Activated CD4-positive, alpha-beta memory T cell treated with anti-CD3 and anti-CD28 coated beads, Interleukin-2, amount 10 ng/mL, durations not matched to agents 7 days and 5 days (primary cell): Measurements from ENCODE around the gene ALAD. TPM values are rescaled to one million over a fixed set of nuclear protein-coding genes. Genes with fewer than 3 reads are reported as not detected.

ENCODE experiments used
- CTCF ChIA-PET: fragments of 350-600 bp; sonication (Branson Sonifier 250); formaldehyde crosslinking; loops from one replicate; lab custom pipeline; 2021; ENCODE audit warnings: antibody characterized with exemption, inconsistent platforms; lab: Charles Lee
- POLR2A ChIA-PET: fragments of 350-600 bp; sonication (Branson Sonifier 250); formaldehyde crosslinking; loops from one replicate; lab custom pipeline; 2021; ENCODE audit warnings: antibody characterized with exemption; lab: Charles Lee
- DNase-seq: peaks from one replicate; pipeline ENCODE4 v3.0.0-alpha.2; 2020
- H3K27ac Mint-ChIP-seq: one replicate; pipeline ENCODE4 v1.8.0; 2021; ENCODE audit warnings: mild to moderate bottlenecking, mixed read lengths
- H3K27me3 Mint-ChIP-seq: one replicate; pipeline ENCODE4 v1.8.0; 2021; ENCODE audit warnings: mixed read lengths
- H3K36me3 Mint-ChIP-seq: one replicate; pipeline ENCODE4 v1.8.0; 2021; ENCODE audit warnings: low read depth, mixed read lengths
- H3K4me1 Mint-ChIP-seq: one replicate; pipeline ENCODE4 v1.8.0; 2021; ENCODE audit warnings: mixed read lengths
- H3K4me3 Mint-ChIP-seq: one replicate; pipeline ENCODE4 v1.8.0; 2021; ENCODE audit warnings: mild to moderate bottlenecking, mixed read lengths
- H3K9me3 Mint-ChIP-seq: one replicate; pipeline ENCODE4 v1.8.0; 2021; ENCODE audit warnings: mixed read lengths
- total RNA-seq, 2 experiments: library from RNA; stranded (reverse); gene quantifications; one replicate each; pipeline ENCODE4 v1.2.3, GENCODE V29; 2021

Gene ALAD
- total RNA-seq, 2 experiments from 2014 or later = 25.1 to 29.0 TPM

DNA sequence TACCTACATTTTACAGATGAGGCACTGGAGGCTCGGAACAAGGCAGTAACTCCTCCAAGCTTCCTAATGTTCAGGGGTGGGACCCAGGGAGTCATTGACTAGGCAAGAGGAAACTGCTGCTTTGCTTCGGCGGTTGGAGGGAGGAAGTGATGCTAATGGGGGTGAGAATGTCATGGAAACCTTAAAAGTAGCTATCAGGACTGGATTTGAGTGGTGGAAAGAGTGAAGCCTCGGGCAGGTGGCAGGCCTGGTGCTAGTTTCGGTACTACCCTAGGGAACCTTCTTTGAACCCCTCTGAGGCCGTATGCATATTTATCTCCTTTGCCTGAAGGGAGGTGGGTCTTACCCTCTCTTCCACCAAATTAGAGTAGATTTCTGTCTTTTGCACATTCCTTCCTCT, 50.1 kb downstream of the ALAD start:
- peak; percentile 38 for DNase-seq
- ChIA-PET CTCF (interaction anchor here (0.5 to 5.9 kb wide), 7 partner anchors 11 to 307 kb away, joined by 3 to 42 read pairs (median 5); partner anchors contain the start of genes ALAD, CDC26, PRPF4 and WDR31), POLR2A (interaction anchor here (0.7 to 4.0 kb wide), 10 partner anchors 11 to 305 kb away, joined by 3 to 40 read pairs (median 6); partner anchors contain the start of genes C9orf43, CDC26, FKBP15 and HDHD3)

DNA sequence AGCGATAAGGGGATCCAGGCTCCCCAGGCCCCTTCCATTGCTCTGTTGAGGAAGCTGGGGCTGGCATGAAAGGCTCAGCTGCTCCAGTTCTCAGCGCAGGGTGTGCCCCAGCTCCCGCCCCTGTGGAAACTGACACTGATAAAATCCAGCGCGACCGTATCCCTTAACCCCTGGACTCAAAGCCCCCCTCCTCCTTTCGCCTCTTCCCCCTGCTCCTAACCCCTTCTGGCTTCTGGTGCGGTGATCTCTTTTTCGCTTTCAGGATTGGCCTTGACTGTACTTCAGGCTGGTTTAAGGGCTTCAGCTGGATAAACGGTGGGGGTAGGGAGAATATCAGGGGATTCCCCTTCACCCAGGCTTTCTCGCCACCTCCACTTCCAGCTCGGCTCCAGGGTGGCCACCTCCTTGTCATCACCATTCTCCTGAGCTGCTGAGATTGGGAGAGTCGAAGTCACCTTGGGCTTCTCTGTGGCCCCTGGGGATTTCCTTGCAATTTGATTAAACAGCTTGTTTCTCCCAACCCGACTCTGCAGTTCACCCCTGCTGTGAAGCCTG, 50.9 kb downstream of the ALAD start:
- POLR2A ChIA-PET = interaction anchor here (0.7 to 4.0 kb wide), 16 partner anchors 10 to 305 kb away, joined by 3 to 40 read pairs (median 4); partner anchors contain the start of genes ALAD, C9orf43, CDC26 and FKBP15
- Mint-ChIP-seq H3K9me3 (no peaks in the 10 kb centered on the region), H3K36me3 (peaks cover 3% of the 10 kb centered on the region), H3K27ac (peak overlapping the region; percentile 63), H3K4me1 (peaks cover 49% of the 10 kb centered on the region), H3K4me3 (peak overlapping the region; percentile 82), H3K27me3 (peaks cover 11% of the 10 kb centered on the region)
- CTCF ChIA-PET = interaction anchor here (0.8 to 5.9 kb wide), 8 partner anchors 10 to 308 kb away, joined by 3 to 42 read pairs (median 4); partner anchors contain the start of genes ALAD, CDC26, POLE3 and PRPF4
- DNase-seq = no peak

More for the DNA sequence above, 50.1 kb downstream of the ALAD start:
- Mint-ChIP-seq H3K27me3 (peaks cover 11% of the 10 kb centered on the region), H3K27ac (peak overlapping the region; percentile 64), H3K4me1 (peaks cover 44% of the 10 kb centered on the region), H3K4me3 (peak overlapping the region; percentile 82), H3K36me3 (peaks cover 3% of the 10 kb centered on the region), H3K9me3 (no peaks in the 10 kb centered on the region)

DNA sequence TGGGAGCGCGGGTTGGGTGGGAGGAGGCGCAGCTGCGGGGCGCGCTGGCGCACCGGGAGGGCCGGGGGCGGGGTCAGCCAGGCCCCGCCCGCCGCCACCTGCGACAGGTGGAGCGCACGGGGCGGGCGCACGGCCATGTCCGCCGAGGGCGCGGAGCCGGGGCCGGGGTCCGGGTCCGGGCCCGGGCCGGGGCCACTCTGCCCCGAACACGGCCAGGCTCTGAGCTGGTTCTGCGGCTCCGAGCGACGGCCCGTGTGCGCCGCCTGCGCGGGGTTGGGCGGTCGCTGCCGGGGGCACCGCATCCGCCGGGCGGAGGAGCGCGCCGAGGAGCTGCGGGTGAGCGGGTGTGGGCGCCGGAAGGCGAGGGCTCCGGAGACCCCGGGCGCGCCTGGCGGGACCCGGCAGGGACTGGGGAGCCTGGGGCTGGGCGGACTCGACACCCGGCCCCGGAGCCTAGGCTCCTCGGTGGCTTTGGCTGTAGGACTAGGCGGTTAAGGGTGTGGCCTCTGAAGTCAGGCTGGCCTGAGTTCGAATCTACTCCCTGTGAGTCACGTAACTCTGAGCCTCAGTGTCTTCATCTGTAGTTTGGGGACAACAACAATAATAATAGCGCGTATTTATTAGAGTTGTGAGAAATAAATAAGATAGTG, 51.5 kb downstream of the ALAD start, which contains the start of gene BSPRY:
Gene BSPRY (plus strand): TSS at position 97 of the 650 bp plus-strand sequence. CDS start 39 bp downstream, at position 136.
- H3K27ac Mint-ChIP-seq = peak within 1 kb of the TSS; percentile 63
- POLR2A ChIA-PET = interaction anchor here (0.7 to 4.0 kb wide), 16 partner anchors 9 to 232 kb away, joined by 3 to 40 read pairs (median 5); partner anchors contain the start of genes ALAD, C9orf43, CDC26 and FKBP15
- H3K27me3 Mint-ChIP-seq = peaks cover 11% of the 10 kb centered on the region
- CTCF ChIA-PET = interaction anchor here (0.5 to 5.9 kb wide), 7 partner anchors 10 to 76 kb away, joined by 3 to 42 read pairs (median 5); partner anchors contain the start of genes ALAD, CDC26, POLE3 and PRPF4
- peak; percentile 53 for DNase-seq
- peak within 1 kb of the TSS; percentile 82 for H3K4me3 Mint-ChIP-seq
- H3K4me1 Mint-ChIP-seq = peaks cover 52% of the 10 kb centered on the region
- no peaks in the 10 kb centered on the region for H3K9me3 Mint-ChIP-seq
- peaks cover 3% of the 10 kb centered on the region for H3K36me3 Mint-ChIP-seq

GRCh38 chr9:113349066-113349444, 52.0 kb downstream of the ALAD start:
- ChIA-PET CTCF (interaction anchor here (0.5 to 5.9 kb wide), 7 partner anchors 9 to 127 kb away, joined by 3 to 42 read pairs (median 5); partner anchors contain the start of genes ALAD, CDC26, PRPF4 and WDR31), POLR2A (interaction anchor here (0.8 to 4.0 kb wide), 13 partner anchors 9 to 233 kb away, joined by 3 to 40 read pairs (median 5); partner anchors contain the start of genes ALAD, C9orf43, CDC26 and FKBP15)
- Mint-ChIP-seq H3K36me3 (peaks cover 3% of the 10 kb centered on the region), H3K27me3 (peaks cover 11% of the 10 kb centered on the region), H3K4me1 (peaks cover 52% of the 10 kb centered on the region), H3K9me3 (no peaks in the 10 kb centered on the region), H3K4me3 (peak overlapping the region; percentile 77), H3K27ac (no peak overlapping the region)
- no peak for DNase-seq

DNA sequence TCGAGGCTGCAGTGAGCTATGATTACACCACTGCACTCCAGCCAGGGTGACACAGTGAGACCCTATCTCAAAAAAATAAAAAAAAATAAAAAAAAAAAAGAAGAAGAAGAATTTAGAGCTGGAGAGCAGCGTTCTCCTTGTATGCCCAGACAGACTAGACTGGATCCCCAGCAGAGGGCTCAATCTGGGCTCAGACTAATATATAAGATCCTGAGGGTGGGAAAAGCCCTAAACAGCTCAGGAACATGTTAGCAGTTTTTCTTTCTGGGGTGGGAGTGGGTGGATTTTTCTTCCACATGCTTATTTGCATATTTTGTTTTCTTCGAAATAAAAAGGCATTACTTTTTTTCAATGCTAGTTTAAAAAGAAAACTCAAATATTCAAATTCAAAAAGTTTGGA, 52.6 kb downstream of the ALAD start:
- no peak for DNase-seq
- peaks cover 56% of the 10 kb centered on the region for H3K4me1 Mint-ChIP-seq
- ChIA-PET POLR2A (interaction anchor here (0.7 to 4.0 kb wide), 10 partner anchors 8 to 233 kb away, joined by 3 to 40 read pairs (median 6); partner anchors contain the start of genes C9orf43, CDC26, FKBP15 and HDHD3), CTCF (interaction anchor here (1.2 to 5.9 kb wide), 8 partner anchors 8 to 126 kb away, joined by 3 to 42 read pairs (median 4); partner anchors contain the start of genes ALAD, CDC26, PRPF4 and WDR31)
- no peak overlapping the region for H3K27ac Mint-ChIP-seq
- no peaks in the 10 kb centered on the region for H3K9me3 Mint-ChIP-seq
- peaks cover 3% of the 10 kb centered on the region for H3K36me3 Mint-ChIP-seq
- no peak overlapping the region for H3K4me3 Mint-ChIP-seq
- H3K27me3 Mint-ChIP-seq = peaks cover 9% of the 10 kb centered on the region

DNA sequence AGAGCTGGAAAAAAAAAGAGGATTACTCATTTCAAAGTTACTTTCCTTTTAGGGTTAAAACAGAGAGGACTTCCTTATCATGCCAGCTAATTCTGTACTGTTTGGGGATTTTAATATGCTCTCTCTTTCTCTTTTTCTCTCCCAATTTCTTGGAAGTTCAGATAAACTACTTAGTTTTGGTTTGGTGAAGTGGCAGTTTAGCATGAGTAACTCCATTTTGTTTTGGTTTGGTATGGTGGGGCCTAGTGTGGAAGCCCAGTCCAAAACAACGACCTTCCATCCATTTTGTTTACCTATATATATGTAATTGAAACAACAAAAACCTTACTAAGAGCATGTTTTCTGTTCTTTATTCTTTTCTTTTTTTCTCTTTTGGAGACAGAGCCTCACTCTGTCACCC, 55.4 kb downstream of the ALAD start:
- DNase-seq = no peak
- Mint-ChIP-seq H3K27ac (no peak overlapping the region), H3K4me1 (peaks cover 53% of the 10 kb centered on the region), H3K4me3 (no peak overlapping the region), H3K9me3 (no peaks in the 10 kb centered on the region), H3K27me3 (peaks cover under 1% of the 10 kb centered on the region), H3K36me3 (no peaks in the 10 kb centered on the region)
- POLR2A ChIA-PET = interaction anchor here (1.7 kb wide), 1 partner anchor 31 kb away, joined by 4 read pairs; the partner anchor contains the start of gene HDHD3
- CTCF ChIA-PET = interaction anchor here (1.5 kb wide), 1 partner anchor 63 kb away, joined by 3 read pairs; no protein-coding TSS in a partner anchor

GRCh38 chr9:113345190-113345589, 55.9 kb downstream of the ALAD start:
- no peaks in the 10 kb centered on the region for H3K36me3 Mint-ChIP-seq
- no peaks in the 10 kb centered on the region for H3K9me3 Mint-ChIP-seq
- ChIA-PET CTCF (interaction anchor here (0.6 to 1.5 kb wide), 2 partner anchors 57 to 64 kb away, joined by 3 read pairs; no protein-coding TSS in a partner anchor), POLR2A (no interaction called here)
- no peak for DNase-seq
- H3K27me3 Mint-ChIP-seq = no peaks in the 10 kb centered on the region
- no peak overlapping the region for H3K27ac Mint-ChIP-seq
- H3K4me3 Mint-ChIP-seq = no peak overlapping the region
- peaks cover 53% of the 10 kb centered on the region for H3K4me1 Mint-ChIP-seq

GRCh38 chr9:113343732-113344231, 57.3 kb downstream of the ALAD start:
- ChIA-PET CTCF (interaction anchor here (1.0 kb wide), 1 partner anchor 57 kb away, joined by 3 read pairs; the partner anchor contains the start of gene ALAD), POLR2A (no interaction called here)
- Mint-ChIP-seq H3K4me3 (no peak overlapping the region), H3K4me1 (peaks cover 55% of the 10 kb centered on the region), H3K27ac (no peak overlapping the region), H3K27me3 (no peaks in the 10 kb centered on the region), H3K9me3 (no peaks in the 10 kb centered on the region), H3K36me3 (no peaks in the 10 kb centered on the region)
- no peak for DNase-seq

DNA sequence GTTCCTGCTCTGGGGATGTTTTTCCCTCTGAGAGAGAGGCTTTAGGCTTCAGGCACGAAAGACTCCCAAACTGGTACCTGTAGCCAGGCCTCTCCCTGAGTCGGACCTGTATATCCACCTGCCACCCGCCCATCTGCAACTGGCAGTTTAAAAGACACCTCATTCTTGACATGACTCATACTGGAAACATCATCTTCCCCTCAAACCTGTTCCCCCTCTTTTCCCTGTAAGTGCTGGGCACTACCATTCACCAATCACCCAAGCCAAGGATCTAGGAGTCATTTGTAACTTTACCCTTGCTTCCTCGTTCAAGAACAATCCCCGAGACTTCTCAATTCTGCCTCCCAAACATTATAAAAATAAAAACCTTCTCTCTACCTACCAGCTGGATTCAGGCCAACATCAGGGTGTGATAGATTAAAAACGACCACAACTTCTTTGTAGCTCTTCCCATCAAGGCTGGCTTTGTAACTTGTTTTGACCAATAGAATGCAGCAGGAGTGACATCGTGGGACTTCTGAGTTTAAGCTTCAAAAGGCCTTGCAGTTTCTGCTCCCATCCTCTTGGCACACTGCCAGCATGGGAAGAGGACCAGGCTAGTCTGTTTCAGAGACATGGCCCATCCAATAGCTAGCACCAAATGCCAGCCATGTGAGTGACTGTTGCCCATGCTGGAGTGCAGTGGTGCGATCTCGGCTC, 59.2 kb downstream of the ALAD start:
- no peaks in the 10 kb centered on the region for H3K36me3 Mint-ChIP-seq
- no peaks in the 10 kb centered on the region for H3K9me3 Mint-ChIP-seq
- H3K4me1 Mint-ChIP-seq = peaks cover 45% of the 10 kb centered on the region
- POLR2A ChIA-PET = interaction anchor here (1.7 to 3.1 kb wide), 3 partner anchors 8 to 68 kb away, joined by 4 to 40 read pairs (median 9); partner anchors contain the start of genes BSPRY, C9orf43, CDC26 and POLE3
- CTCF ChIA-PET = interaction anchor here (1.2 to 4.0 kb wide), 2 partner anchors 8 to 20 kb away, joined by 3 to 42 read pairs; partner anchors contain the start of gene BSPRY
- no peak overlapping the region for H3K27ac Mint-ChIP-seq
- no peak overlapping the region for H3K4me3 Mint-ChIP-seq
- no peaks in the 10 kb centered on the region for H3K27me3 Mint-ChIP-seq
- DNase-seq = no peak

- Mint-ChIP-seq H3K27me3 (no peaks in the 10 kb centered on the region), H3K27ac (no peak within 1 kb of the TSS), H3K36me3 (no peaks in the 10 kb centered on the region), H3K9me3 (no peaks in the 10 kb centered on the region), H3K4me3 (peak within 1 kb of the TSS; percentile 68), H3K4me1 (peaks cover 46% of the 10 kb centered on the region)
- CTCF ChIA-PET = interaction anchor here (0.9 to 4.0 kb wide), 8 partner anchors 10 to 239 kb away, joined by 3 to 42 read pairs (median 4); partner anchors contain the start of genes ALAD, BSPRY, C9orf43 and CDC26
- DNase-seq = peak; percentile 80
- POLR2A ChIA-PET = interaction anchor here (1.1 to 3.1 kb wide), 8 partner anchors 10 to 239 kb away, joined by 4 to 40 read pairs (median 6); partner anchors contain the start of genes ALAD, BSPRY, C9orf43 and FKBP15
Observed at GRCh38 chr9:113340011-113340699, 60.9 kb downstream of the ALAD start, which contains the start of gene WDR31. TSS of gene WDR31 (minus strand) at chr9:113340275. CDS start at chr9:113332022, 8,253 bp downstream.

- peaks cover 39% of the 10 kb centered on the region for H3K4me1 Mint-ChIP-seq
- ChIA-PET CTCF (interaction anchor here (1.3 to 2.6 kb wide), 2 partner anchors 63 to 64 kb away, joined by 4 to 8 read pairs; partner anchors contain the start of genes ALAD, CDC26 and PRPF4), POLR2A (interaction anchor here (0.9 to 1.9 kb wide), 3 partner anchors 11 to 72 kb away, joined by 3 to 6 read pairs (median 3); partner anchors contain the start of genes C9orf43, CDC26, POLE3 and PRPF4)
- H3K36me3 Mint-ChIP-seq = no peaks in the 10 kb centered on the region
- no peak overlapping the region for H3K4me3 Mint-ChIP-seq
- no peak for DNase-seq
- H3K27ac Mint-ChIP-seq = no peak overlapping the region
- no peaks in the 10 kb centered on the region for H3K27me3 Mint-ChIP-seq
- no peaks in the 10 kb centered on the region for H3K9me3 Mint-ChIP-seq
Observed at GRCh38 chr9:113337714-113338113, 63.4 kb downstream of the ALAD start.
